HG03135 (cell line): ENCODE measurements around the gene HCAR2.
"Not testable (repeated sequence)": the region's sequence is repeated elsewhere in the genome, so short reads cannot be mapped to it uniquely, and the experiment has no call there.

Experiments used
- ATAC-seq: cut with Tn5 transposase; IDR thresholded peaks from one replicate; pipeline ENCODE4 v1.9.1; 2021; ENCODE audit warnings: mild to moderate bottlenecking, moderate library complexity; ENCODE audit not compliant: unreplicated experiment

Gene HCAR2

DNA sequence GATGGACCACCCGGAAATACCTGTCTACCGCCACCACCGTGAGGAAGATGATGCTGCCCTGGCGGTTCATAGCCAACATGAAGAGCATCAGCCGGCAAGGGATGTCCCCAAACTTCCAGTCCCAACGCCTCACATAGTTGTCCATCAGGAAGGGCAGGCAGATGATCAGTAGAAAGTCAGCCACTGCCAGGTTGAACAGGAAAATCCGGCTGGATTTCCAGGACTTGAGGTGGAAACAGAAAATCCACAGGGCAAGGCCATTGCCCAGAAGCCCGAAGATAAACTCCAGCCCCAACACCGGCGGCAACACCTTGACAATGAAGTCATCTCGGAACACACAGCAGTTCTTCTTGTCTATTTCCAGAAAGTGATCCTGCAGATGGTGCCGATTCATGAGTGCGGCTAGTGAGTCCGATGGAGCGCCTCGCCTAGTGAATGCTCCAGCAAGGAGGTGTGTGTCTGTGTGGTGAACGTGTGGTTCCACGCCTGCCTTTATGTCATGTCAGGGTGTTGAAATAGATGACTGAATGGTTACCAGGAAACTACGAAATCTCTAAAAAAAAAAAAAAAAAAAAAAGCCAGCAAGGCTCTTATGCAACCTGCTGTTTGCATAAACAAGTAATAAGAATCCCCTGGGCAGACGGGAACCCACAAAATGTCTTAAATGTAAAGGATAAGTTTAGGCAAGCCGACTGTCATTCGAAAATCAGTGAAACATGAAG lies at the start of gene HCAR2:
HCAR2 (minus strand) TSS at position 468 of the 722 bp plus-strand sequence; CDS start at position 394, 74 bp downstream.
- not testable (repeated sequence) for ATAC-seq

- ATAC-seq: peak; percentile 95
These were observed 49.5 kb upstream of the HCAR2 start, which contains the start of gene DENR for GRCh38 chr12:122752464-122753318. DENR (plus strand) TSS chr12:122752824; CDS start chr12:122753702, 878 bp downstream.

- ATAC-seq: not testable (repeated sequence)
These were observed 47.8 kb upstream of the HCAR2 start for GRCh38 chr12:122750781-122751515.

- ATAC-seq: no peak
These were observed 46.6 kb upstream of the HCAR2 start for GRCh38 chr12:122749569-122750332.

GRCh38 chr12:122747224-122748135 lies 44.3 kb upstream of the HCAR2 start:
- no peak for ATAC-seq

DNA sequence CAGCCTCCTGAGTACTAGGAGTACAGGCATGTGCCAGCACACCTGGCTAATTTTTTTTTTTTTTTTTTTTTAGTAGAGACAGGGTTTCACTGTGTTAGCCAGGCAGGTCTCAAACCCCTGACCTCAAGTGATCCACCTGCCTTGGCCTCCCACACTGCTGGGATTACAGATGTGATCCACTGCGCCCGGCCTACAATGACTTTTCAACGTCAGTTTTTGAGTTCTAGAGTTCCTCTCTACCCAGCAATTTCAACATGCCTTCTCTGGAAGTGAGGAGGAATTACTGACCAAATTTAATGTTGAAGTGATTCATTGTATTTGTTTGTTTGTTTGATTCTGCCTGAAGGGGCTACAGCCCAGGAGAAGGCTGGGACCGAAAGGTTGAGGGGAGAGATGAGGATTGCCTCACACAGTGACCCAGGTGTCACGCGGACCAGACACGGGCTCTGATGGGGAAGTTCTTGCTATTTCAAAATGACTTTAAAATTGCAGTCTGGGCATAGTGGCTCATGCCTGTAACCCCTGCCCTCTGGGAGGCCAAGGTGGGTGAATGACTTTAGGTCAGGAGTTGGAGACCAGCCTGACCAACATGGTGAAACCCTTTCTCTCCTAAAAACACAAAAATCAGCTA lies 40.9 kb upstream of the HCAR2 start:
- ATAC-seq: no peak

DNA sequence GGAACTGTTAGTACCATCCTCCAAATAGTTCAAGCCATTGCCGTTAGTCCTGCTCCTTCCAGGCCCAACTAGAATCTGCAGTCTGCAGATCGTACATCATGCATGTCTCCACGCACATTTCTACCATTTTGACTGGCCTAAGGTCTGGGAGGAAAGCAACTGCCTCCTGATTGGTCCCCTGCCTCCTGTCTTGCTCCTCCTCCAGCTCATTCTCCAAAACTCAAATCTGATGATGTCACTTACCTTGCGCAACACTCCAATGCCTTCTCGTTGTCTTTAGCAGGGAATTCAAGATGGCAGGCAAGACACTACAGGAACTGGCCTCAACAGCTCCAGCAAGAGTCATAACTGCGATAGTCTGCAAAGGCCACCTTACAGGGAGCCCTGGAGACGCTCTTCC lies 37.2 kb upstream of the HCAR2 start:
- no peak for ATAC-seq

GRCh38 chr12:122738571-122738970 lies 35.4 kb upstream of the HCAR2 start:
- no peak for ATAC-seq

DNA sequence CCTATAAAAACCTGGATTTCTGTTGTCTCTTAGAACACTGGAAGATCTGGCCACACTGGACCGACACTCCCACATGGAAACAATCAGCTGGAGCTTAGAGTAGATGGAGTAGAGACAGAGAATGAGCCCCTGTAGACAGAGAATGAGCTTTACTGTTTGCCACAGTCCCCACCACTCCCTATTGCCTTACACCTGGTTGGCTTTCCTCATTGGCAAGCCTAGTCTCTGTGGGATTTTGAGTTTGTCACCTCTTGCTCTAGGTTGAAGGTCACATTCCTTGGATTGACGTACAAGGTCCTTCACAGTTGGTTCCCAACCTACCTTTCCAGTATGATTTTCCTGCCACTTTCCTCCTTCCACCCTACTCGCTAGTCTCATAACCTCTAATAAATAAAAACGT lies 29.5 kb upstream of the HCAR2 start:
- ATAC-seq: no peak

GRCh38 chr12:122732170-122732569 lies 29.0 kb upstream of the HCAR2 start:
- ATAC-seq: no peak

DNA sequence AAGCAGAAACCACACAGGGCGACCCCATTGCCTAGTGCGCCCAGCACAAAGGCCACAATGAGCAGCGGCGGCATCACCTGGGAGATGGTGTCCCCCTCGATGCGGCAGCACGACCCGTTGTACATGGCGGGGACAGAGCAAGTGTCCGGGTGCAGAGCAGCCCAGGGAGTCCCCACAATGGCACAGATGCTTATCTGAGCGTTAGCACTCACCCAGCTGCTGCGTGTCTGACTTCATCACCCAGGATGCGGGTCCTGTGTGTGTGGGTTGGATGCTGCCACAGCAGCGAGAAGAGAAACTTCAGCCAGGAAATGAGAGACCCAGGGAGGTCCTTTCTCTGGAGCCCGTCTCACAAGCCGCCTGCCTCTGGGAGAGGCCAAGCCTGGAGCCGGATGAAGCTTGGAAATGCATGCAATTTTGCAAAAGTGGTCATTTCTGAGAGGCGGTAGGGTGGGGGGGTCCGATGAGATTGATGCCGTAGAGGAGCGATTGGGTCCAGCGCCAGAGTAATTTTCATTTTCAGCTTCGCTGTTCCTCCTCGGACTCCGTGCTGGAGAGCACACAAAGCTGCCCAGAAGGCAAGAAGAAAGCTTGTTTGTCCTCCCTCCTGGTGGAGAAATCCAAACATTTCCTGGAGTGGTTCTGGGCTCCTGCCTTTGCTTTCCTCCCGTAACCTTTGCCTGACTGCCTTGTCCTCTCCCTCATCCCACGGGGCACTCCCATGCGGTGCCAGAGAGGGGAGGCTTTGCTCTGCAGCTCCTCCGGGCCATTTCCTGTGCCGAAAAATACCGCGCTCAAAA lies 27.3 kb upstream of the HCAR2 start, which contains the start of gene HCAR1:
HCAR1 (minus strand) TSS at position 630 of the 800 bp plus-strand sequence; CDS start at position 125, 505 bp downstream.
- no peak for ATAC-seq

DNA sequence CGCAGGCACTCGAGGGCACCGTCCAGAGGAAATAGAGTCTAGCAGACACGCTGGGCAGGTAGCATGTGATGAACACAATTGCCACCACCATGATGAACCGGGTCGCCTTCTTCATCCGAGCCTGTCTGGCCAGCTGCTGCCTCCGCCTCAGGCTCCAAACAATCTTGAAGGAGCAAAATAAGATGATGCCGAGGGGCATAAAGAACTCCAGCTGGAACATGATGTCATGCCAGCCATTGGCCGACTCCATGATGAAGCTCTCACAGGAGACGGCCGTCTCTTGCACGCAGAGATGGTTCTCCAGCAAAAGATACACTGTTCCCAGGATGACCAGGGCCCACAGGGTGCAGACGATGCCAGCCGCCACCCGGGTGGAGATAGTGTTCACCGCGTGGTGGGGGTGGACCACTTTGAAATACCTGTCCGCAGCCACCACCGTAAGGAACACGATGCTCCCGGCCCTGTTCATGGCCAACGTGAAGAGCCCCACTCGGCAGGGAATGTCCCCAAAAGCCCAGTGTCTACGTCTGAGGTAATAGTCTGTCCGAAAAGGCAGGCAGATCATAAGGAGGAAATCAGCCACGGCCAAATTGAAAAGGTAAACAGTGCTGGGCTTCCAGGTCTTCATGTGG lies 26.5 kb upstream of the HCAR2 start:
- no peak for ATAC-seq

- no peak for ATAC-seq
These were observed 23.0 kb upstream of the HCAR2 start for GRCh38 chr12:122726080-122726558.

DNA sequence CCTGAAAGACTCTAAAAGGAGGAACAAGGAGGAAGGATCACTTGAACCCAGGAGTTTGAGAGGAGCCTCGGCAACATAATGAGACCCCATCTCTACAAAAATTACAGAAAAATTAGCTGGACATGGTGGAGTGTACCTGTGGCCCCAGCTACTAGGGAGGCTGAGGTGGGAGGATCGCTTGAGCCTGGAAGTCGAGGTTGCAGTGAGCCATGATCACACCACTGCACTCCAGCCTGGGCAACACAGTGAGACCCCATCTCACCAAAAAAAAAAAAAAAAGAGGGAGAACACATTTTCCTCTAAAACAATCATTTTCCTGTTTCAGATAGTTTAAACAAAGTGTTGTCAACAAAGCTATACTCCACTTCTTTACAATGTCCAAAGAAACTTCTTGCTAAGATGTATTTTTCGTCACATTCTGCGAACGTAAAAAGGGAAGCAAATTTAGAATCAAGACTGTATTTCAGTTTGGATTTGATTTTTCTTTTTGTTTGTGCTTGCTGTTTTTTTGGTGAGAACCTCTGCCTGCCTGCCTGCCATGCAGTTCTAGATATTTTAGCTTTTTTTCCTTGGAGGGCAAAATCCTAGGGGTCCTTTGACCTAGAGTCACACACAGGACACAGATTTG lies 22.4 kb upstream of the HCAR2 start:
- ATAC-seq: no peak

DNA sequence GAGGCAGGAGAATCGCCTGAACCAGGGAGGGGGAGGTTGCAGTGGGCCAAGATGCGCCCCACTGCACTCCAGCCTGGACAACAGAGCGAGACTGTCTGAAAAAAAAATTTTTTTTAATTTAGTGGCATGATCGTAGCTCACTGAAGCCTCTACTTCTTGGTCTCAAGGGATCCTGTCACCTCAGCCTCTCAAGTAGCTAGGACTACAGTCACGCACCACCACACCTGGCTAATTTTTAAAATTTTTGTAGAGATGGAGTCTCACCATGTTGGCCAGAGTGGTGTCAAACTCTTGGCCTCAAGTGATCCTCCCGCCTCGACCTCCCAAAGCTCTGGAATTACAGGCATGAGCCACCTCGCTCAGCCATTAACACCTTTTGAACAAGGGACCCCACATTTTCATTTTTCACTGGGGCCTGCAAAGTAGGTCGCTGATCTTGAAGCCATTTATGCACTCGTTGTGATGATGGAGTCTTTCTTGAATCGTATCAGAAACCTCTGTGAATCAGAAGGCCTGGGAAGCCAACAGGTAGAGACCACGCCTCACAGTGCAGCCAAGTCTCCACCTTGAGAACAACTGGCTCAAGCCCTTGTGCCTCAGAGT lies 21.6 kb upstream of the HCAR2 start:
- no peak for ATAC-seq

DNA sequence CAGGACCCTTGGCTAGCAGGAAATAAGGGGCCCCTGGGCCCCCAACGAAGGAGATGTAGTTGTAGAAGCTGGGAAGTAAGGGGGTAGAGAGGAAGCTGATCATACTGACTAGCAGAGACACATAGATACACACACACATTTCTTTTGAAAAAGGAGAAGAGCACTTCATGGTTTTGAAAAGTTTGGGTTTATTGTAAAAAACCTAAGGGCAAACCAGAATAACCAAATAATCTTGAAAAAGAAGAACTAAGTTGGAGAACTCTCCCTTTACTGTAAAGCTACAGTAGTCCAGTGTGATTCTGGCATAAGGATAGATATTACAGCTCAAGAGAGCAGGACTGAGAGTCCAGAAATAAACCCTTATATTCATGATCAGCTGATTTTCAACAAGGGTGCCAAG lies 19.2 kb upstream of the HCAR2 start:
- ATAC-seq: no peak
